ENCODE results near the gene OR6C75. TPM values are rescaled to one million over a fixed set of nuclear protein-coding genes. Genes with fewer than 3 reads are reported as not detected.
"Not testable (repeated sequence)": the region's sequence is repeated elsewhere in the genome, so short reads cannot be mapped to it uniquely, and the experiment has no call there.

The OR6C75 gene
- total RNA-seq, 2 experiments from 2014 or later: not detected

DNA sequence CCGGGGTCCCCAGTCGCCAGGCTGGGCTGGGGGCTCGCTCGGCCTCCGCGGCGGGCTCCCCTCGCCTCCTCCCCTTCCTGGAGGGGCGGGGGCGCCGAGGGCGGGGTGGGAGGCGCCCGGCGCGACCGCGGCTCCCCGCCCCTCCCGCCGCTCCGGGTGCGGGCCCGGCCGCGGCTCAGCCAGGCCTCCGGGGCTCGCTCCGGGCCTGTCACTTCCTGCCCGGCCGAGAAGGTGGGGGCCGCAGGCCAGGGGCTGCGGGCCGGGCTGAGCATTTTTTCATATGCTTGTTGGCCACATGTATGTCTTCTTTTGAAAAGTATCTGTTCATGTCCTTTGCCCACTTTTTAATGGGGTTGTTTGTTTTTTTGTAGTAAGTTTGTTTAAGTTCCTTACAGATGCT is 52.1 kb downstream of the OR6C75 start:
- H3K4me3 Mint-ChIP-seq; H3K9me3 Mint-ChIP-seq; intact Hi-C loops (cut with micrococcal nuclease); CTCF ChIA-PET; DNase-seq; H3K27ac Mint-ChIP-seq; H3K4me1 Mint-ChIP-seq (ENCODE audit: low read depth); POLR2A ChIA-PET; H3K36me3 Mint-ChIP-seq (ENCODE audit: low read depth): not testable (repeated sequence)
- peaks cover 44% of the 10 kb centered on the region for H3K27me3 Mint-ChIP-seq
- ATAC-seq: peak; percentile 84

DNA sequence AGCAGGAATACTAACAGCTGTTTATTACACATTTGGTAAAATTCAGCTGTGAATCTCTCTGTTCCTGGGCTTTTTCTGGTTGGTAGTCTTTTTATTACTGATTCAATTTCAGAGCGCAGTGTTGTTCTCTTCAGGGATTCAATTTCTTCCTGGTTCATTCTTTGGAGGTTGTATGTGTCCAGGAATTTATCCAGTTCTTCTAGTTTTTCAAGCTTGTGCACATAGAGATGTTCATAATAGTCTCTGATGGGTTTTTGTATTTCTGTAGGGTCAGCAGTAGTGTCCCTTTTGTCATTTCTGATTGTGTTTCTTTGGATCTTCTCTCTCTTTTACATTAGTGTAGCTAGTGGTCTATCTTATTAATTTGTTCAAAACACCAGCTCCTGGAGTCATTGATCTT is 54.2 kb downstream of the OR6C75 start:
- TF ChIP-seq, protein P1, sequence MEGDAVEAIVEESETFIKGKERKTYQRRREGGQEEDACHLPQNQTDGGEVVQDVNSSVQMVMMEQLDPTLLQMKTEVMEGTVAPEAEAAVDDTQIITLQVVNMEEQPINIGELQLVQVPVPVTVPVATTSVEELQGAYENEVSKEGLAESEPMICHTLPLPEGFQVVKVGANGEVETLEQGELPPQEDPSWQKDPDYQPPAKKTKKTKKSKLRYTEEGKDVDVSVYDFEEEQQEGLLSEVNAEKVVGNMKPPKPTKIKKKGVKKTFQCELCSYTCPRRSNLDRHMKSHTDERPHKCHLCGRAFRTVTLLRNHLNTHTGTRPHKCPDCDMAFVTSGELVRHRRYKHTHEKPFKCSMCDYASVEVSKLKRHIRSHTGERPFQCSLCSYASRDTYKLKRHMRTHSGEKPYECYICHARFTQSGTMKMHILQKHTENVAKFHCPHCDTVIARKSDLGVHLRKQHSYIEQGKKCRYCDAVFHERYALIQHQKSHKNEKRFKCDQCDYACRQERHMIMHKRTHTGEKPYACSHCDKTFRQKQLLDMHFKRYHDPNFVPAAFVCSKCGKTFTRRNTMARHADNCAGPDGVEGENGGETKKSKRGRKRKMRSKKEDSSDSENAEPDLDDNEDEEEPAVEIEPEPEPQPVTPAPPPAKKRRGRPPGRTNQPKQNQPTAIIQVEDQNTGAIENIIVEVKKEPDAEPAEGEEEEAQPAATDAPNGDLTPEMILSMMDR (IDR thresholded peaks at IDR 0.05): no peak
- H3K27ac Mint-ChIP-seq: no peak overlapping the region
- H3K4me1 Mint-ChIP-seq (ENCODE audit: low read depth): peaks cover 3% of the 10 kb centered on the region
- H3K4me3 Mint-ChIP-seq: no peak overlapping the region
- no peaks in the 10 kb centered on the region for H3K36me3 Mint-ChIP-seq (ENCODE audit: low read depth)
- DNase-seq (no peak), ATAC-seq (no peak)
- H3K9me3 Mint-ChIP-seq: no peaks in the 10 kb centered on the region
- ChIA-PET POLR2A (no interaction called here), CTCF (no interaction called here)
- H3K27me3 Mint-ChIP-seq: peaks cover 47% of the 10 kb centered on the region
- intact Hi-C loops (cut with micrococcal nuclease): no loop called here

Other genes starting within 250 kb of the OR6C75 start
- not detected for gene OR9K2, start 236.6 kb upstream of the OR6C75 start, total RNA-seq
- not detected for gene OR10A7, start 141.9 kb upstream of the OR6C75 start, total RNA-seq
- not detected for gene OR6C74, start 118.4 kb upstream of the OR6C75 start, total RNA-seq
- gene OR6C6, start 66.4 kb upstream of the OR6C75 start, total RNA-seq: not detected
- gene OR6C1, start 48.6 kb upstream of the OR6C75 start, total RNA-seq: not detected
- not detected for gene OR6C3, start 32.2 kb upstream of the OR6C75 start, total RNA-seq
- not detected for gene OR6C65, start 37.6 kb downstream of the OR6C75 start, total RNA-seq
- gene OR6C76, start 63.3 kb downstream of the OR6C75 start, total RNA-seq: not detected
- not detected for gene OR6C2, start 81.1 kb downstream of the OR6C75 start, total RNA-seq
- gene OR6C70, start 107.2 kb downstream of the OR6C75 start, total RNA-seq: not detected
- not detected for gene OR6C68, start 129.4 kb downstream of the OR6C75 start, total RNA-seq
- not detected for gene OR6C4, start 186.6 kb downstream of the OR6C75 start, total RNA-seq
- gene OR2AP1, start 209.5 kb downstream of the OR6C75 start, total RNA-seq: not detected

Data from activated CD8-positive, alpha-beta T cell treated with anti-CD3 and anti-CD28 coated beads for 36 hours (primary cell).